ENCODE results near the gene RNF144A. TPM values are rescaled to one million over a fixed set of nuclear protein-coding genes. Genes with fewer than 3 reads are reported as not detected.

The RNF144A gene
- total RNA-seq, 2 experiments from 2014 or later, result 20.0 to 35.5 TPM

DNA sequence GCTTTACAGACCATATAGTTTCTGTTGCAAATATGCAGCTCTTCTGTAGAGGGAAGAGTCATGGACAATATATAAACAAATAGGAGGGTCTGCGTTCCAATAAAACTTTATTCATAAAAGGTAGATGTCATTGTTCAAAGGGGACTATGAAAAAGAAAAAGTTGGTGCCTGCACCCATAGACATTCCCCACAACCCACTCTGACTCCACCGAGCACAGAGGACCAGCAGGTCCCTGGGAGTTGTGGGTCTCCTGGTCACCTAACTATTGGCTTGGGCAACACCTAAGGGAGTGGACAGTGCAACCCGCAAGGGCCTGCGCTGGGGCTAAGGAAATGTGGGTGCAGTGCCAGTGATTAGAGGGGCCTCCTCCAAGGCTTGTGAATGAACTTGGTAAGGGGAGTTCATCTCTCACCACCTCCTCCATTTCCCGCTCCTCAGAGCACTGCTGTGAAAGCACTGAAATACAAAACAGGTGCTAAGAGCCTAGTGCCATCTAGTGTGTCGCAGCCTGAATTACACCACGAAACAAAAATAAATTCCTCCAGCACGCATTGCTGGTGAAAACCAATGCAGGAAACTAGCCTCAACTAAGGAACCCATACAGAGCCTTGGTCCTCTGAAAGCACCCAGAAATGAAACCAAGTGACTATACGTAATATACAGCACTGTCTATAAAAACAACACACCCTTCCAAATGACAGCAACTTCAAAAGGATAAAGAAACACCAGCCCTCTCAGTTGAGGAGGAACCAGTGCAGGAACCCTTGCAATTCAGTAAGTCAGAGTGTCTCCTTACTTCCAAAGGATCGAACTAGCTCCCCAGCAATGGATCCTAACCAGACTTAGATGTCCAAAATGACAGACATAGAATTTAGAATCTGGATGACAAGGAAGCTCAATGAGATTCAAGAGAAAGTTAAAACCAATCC, 166.6 kb downstream of the RNF144A start:
- peak; percentile 49 for DNase-seq
- ATAC-seq, result peak; percentile 33
- Mint-ChIP-seq H3K27me3 (peaks cover 4% of the 10 kb centered on the region), H3K36me3 (peaks cover 6% of the 10 kb centered on the region), H3K9me3 (ENCODE audit: low read depth) (peaks cover 5% of the 10 kb centered on the region), H3K4me3 (no peak overlapping the region), H3K4me1 (peaks cover 4% of the 10 kb centered on the region), H3K27ac (no peak overlapping the region)
- CTCF ChIA-PET, result interaction anchor here (0.6 to 1.3 kb wide), 3 partner anchors 12 to 29 kb away, joined by 3 to 4 read pairs (median 3); no protein-coding TSS in a partner anchor

GRCh38 chr2:7084601-7085000, 167.4 kb downstream of the RNF144A start:
- Mint-ChIP-seq H3K4me1 (peaks cover 4% of the 10 kb centered on the region), H3K36me3 (peaks cover 6% of the 10 kb centered on the region), H3K4me3 (no peak overlapping the region), H3K27ac (no peak overlapping the region), H3K9me3 (ENCODE audit: low read depth) (peaks cover 5% of the 10 kb centered on the region), H3K27me3 (peaks cover 4% of the 10 kb centered on the region)
- CTCF ChIA-PET, result interaction anchor here (0.6 to 1.3 kb wide), 3 partner anchors 11 to 30 kb away, joined by 3 to 4 read pairs (median 3); no protein-coding TSS in a partner anchor
- ATAC-seq, result no peak
- no peak for DNase-seq

DNA sequence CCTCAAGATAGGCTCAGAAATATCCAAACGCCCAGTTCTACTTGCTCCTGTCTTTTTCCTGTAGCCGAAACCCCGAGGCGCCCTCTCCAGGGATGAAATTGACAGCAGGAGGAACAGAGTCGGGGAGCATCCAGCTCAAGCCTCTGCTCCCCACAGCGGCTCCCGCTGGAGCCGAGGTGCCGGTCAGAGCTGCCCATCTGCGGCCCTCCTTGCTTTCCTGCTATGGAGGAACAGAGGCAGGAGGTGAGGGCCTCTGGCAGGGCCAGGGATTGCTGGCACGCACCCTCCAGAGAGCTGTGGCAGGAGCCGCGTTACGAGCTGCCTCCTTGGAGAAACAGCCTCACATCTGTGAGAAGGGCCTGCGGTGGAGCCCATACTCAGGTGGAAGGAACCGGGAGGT, 172.1 kb downstream of the RNF144A start:
- H3K36me3 Mint-ChIP-seq, result peaks cover 2% of the 10 kb centered on the region
- CTCF ChIA-PET, result no interaction called here
- H3K27ac Mint-ChIP-seq, result no peak overlapping the region
- peaks cover under 1% of the 10 kb centered on the region for H3K9me3 Mint-ChIP-seq (ENCODE audit: low read depth)
- no peak overlapping the region for H3K4me3 Mint-ChIP-seq
- H3K4me1 Mint-ChIP-seq, result no peaks in the 10 kb centered on the region
- H3K27me3 Mint-ChIP-seq, result peaks cover 4% of the 10 kb centered on the region
- DNase-seq (no peak), ATAC-seq (no peak)

- no peak for DNase-seq
- no peak overlapping the region for H3K27ac Mint-ChIP-seq
- H3K36me3 Mint-ChIP-seq, result no peaks in the 10 kb centered on the region
- H3K4me1 Mint-ChIP-seq, result no peaks in the 10 kb centered on the region
- H3K9me3 Mint-ChIP-seq (ENCODE audit: low read depth), result no peaks in the 10 kb centered on the region
- H3K4me3 Mint-ChIP-seq, result no peak overlapping the region
- ATAC-seq, result no peak
- CTCF ChIA-PET, result no interaction called here
- H3K27me3 Mint-ChIP-seq, result peaks cover 4% of the 10 kb centered on the region
These were observed 172.8 kb downstream of the RNF144A start for GRCh38 chr2:7089898-7090510.

DNA sequence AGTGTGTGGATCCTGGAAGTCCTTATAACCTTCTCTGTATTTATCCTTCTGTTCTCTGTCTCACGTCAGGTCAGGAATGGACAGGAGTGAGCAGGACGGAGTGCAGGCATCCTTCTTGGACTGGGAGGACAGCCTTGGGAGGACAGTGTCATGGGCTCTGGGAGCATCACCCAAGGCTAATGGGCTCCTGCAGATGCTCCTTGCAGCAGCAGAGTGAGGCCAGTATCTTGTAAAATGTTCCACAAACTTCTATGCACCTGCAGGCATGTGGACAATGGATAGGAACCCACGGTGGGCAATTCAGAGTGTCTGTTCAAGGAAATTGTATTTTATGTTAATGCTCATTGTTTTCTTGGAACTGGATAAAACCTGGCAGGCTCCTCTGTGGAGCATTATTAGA, 176.2 kb downstream of the RNF144A start:
- H3K9me3 Mint-ChIP-seq (ENCODE audit: low read depth), result no peaks in the 10 kb centered on the region
- no peak overlapping the region for H3K4me3 Mint-ChIP-seq
- H3K36me3 Mint-ChIP-seq, result no peaks in the 10 kb centered on the region
- no peak for DNase-seq
- H3K4me1 Mint-ChIP-seq, result peaks cover 8% of the 10 kb centered on the region
- ATAC-seq, result no peak
- H3K27ac Mint-ChIP-seq, result no peak overlapping the region
- H3K27me3 Mint-ChIP-seq, result no peaks in the 10 kb centered on the region
- CTCF ChIA-PET, result interaction anchor here (0.6 kb wide), 1 partner anchor 16 kb away, joined by 4 read pairs; no protein-coding TSS in a partner anchor

Other genes starting within 250 kb of the RNF144A start
- 100 to 1,000 TPM in 1 of 2 experiments, 10 to 100 TPM in 1; 81.3 to 164 TPM for gene CMPK2, start 51.5 kb upstream of the RNF144A start, total RNA-seq
- 100 to 1,000 TPM in 1 of 2 experiments, 10 to 100 TPM in 1; 83.0 to 183 TPM for gene RSAD2, start 39.6 kb upstream of the RNF144A start, total RNA-seq